GM12878 (cell line): Measurements from ENCODE around the gene LENG9.

Source experiments
- CHD2 ChIP-seq: IDR thresholded peaks from 2 replicates; pipeline ENCODE4 v1.6.1; 2011; ENCODE audit warnings: low read depth, low read length, improper control_type of control experiment, borderline replicate concordance
- CTCF ChIP-seq, 3 experiments: IDR thresholded peaks in 2 of 3; conservative IDR thresholded peaks in 1 of 3; 2 replicates each; pipeline ENCODE4 v1.5.1; 2011; ENCODE audit warnings: low read depth in 3 of 3, low read length in 3 of 3, mild to moderate bottlenecking in 3 of 3, control low read depth in 2 of 3, moderate library complexity in 2 of 3, inconsistent platforms in 1 of 3, mixed read lengths in 1 of 3; ENCODE audit not compliant: control insufficient read depth in 2 of 3, insufficient read depth in 1 of 3; ENCODE audit errors: extremely low read depth in 1 of 3
- EP300 ChIP-seq, 2 experiments: fragments of 150-350 bp in 1 of 2; IDR thresholded peaks; 2 replicates each; pipeline ENCODE4 v1.6.1; 2011 to 2012; ENCODE audit warnings: low read depth in 2 of 2, low read length in 2 of 2, borderline replicate concordance in 1 of 2, improper control_type of control experiment in 1 of 2, inconsistent platforms in 1 of 2; ENCODE audit not compliant: control insufficient read depth in 1 of 2
- HDAC6 ChIP-seq: fragments of 200-600 bp; sonication (generic); IDR thresholded peaks from one replicate; pipeline ENCODE4 v1.8.0; 2017; ENCODE audit warnings: antibody characterized with exemption; ENCODE audit not compliant: unreplicated experiment
- MYC ChIP-seq: IDR thresholded peaks from 2 replicates; pipeline ENCODE4 v1.6.1; 2011; ENCODE audit warnings: mild to moderate bottlenecking, low read length, moderate library complexity, inconsistent platforms; ENCODE audit not compliant: insufficient read depth, insufficient replicate concordance, insufficient read length, severe bottlenecking
- POLR2A ChIP-seq: IDR thresholded peaks from 2 replicates; pipeline ENCODE4 v1.6.1; 2011; ENCODE audit warnings: low read depth, mild to moderate bottlenecking, low read length
- POLR2AphosphoS2 ChIP-seq: IDR thresholded peaks from 2 replicates; pipeline ENCODE4 v1.6.1; 2011; ENCODE audit warnings: low read depth, mild to moderate bottlenecking, low read length, improper control_type of control experiment, moderate library complexity
- POLR2AphosphoS5 ChIP-seq: IDR thresholded peaks from 2 replicates; pipeline ENCODE4 v1.6.1; 2011; ENCODE audit warnings: mild to moderate bottlenecking, low read length, inconsistent platforms
- RFX5 ChIP-seq: IDR thresholded peaks from 2 replicates; pipeline ENCODE4 v1.6.1; 2011; ENCODE audit warnings: low read depth, low read length, improper control_type of control experiment
- TAF1 ChIP-seq: IDR thresholded peaks from 2 replicates; pipeline ENCODE4 v1.6.1; 2011; ENCODE audit warnings: mild to moderate bottlenecking, low read depth, low read length, borderline replicate concordance
- ZNF207 ChIP-seq: fragments of 450-650 bp; IDR thresholded peaks from 2 replicates; pipeline ENCODE4 v1.6.1; 2014; ENCODE audit warnings: antibody characterized with exemption, mild to moderate bottlenecking, borderline replicate concordance
- TF ChIP-seq, protein P1 (sequence below): IDR thresholded peaks from 2 replicates; pipeline ENCODE4 v1.6.1; 2012; ENCODE audit warnings: low read depth, low read length, improper control_type of control experiment

DNA sequence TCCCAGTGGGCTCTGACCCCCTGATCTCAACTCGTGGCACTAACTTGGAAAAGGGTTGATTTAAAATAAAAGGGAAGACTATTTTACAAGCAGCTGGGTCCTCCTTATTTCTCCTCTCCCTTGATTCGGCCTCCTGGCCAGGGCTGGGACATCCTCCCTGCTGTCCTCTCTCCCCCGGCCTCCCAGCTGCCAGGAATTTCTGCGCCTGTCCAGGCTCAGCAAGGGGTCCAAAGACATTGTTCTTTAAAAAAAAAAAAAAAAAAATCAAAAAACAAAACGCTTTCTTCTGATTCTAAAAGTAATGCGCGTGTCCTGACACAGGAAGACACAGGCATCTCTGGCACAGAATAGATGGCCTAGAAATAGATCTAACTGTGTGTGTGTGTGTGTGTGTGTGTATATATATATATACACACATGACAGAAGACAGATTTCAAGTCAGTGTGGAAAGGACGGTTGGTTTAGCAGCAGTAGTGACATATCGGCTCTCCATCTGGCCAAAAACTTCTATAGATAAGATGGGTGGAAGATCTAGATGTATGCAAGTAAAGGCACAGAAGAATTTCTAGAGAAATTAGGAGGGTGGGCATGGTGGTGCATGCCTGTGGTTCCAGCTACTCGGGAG, 26.8 kb downstream of the LENG9 start:
- TF ChIP-seq CTCF (IDR thresholded peaks at IDR 0.05 in 2 of 3, conservative IDR thresholded peaks at IDR 0.05 in 1 of 3; ENCODE audit: control insufficient read depth in 2 of 3, extremely low read depth in 1 of 3, insufficient read depth in 1 of 3, low read depth in 3 of 3, low read length in 3 of 3) (no peak), EP300 (IDR thresholded peaks at IDR 0.05; ENCODE audit: borderline replicate concordance in 1 of 2, control insufficient read depth in 1 of 2, low read depth in 2 of 2, low read length in 2 of 2) (no peak), RFX5 (no peak), HDAC6 (no peak), TAF1 (no peak), ZNF207 (no peak), POLR2A (no peak), POLR2AphosphoS5 (no peak), POLR2AphosphoS2 (no peak), MYC (no peak), CHD2 (no peak)
- TF ChIP-seq, protein P1, sequence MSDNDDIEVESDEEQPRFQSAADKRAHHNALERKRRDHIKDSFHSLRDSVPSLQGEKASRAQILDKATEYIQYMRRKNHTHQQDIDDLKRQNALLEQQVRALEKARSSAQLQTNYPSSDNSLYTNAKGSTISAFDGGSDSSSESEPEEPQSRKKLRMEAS, result no peak
